ENCODE data around the gene LMAN1L.

DNA sequence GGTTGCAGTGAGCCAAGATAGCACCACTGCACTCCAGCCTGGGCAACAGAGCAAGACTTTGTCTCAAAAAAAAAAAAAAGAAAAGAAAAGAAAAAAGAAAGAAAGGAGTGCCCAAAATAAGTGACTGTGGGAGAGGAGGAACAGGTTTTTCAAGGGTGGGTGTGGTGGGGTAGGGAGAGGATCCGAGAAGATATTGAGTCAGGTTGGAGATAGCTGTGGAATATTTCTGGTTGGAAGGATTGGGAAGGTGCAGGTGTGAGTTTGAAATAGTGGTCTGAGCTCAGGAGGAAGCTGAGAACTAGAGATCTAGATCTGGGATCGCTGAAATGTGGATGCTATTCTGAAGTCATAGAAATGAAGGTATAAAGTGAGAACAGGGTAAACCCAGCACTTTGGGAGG, 52.7 kb downstream of the LMAN1L start:
- TF ChIP-seq, protein P1, sequence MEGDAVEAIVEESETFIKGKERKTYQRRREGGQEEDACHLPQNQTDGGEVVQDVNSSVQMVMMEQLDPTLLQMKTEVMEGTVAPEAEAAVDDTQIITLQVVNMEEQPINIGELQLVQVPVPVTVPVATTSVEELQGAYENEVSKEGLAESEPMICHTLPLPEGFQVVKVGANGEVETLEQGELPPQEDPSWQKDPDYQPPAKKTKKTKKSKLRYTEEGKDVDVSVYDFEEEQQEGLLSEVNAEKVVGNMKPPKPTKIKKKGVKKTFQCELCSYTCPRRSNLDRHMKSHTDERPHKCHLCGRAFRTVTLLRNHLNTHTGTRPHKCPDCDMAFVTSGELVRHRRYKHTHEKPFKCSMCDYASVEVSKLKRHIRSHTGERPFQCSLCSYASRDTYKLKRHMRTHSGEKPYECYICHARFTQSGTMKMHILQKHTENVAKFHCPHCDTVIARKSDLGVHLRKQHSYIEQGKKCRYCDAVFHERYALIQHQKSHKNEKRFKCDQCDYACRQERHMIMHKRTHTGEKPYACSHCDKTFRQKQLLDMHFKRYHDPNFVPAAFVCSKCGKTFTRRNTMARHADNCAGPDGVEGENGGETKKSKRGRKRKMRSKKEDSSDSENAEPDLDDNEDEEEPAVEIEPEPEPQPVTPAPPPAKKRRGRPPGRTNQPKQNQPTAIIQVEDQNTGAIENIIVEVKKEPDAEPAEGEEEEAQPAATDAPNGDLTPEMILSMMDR (IDR thresholded peaks at IDR 0.05), result no peak
- TF ChIP-seq POLR2AphosphoS5 (IDR thresholded peaks at IDR 0.05; ENCODE audit: insufficient read depth in 1 of 2, low read depth in 1 of 2), result no peak

Data from vagina (tissue), 2 donors.